Osteoblast (primary cell): ENCODE measurements around the gene FAM177B. TPM values are rescaled to one million over a fixed set of nuclear protein-coding genes. Genes with fewer than 3 reads are reported as not detected.

ENCODE experiments used
- DNase-seq: peaks from one replicate; pipeline ENCODE4 v3.0.0; 2011; ENCODE audit warnings: low spot score, mixed read lengths; ENCODE audit not compliant: insufficient read length; ENCODE audit errors: missing footprints
- H2AFZ ChIP-seq: 2 replicates; pipeline ENCODE4 v1.6.0; 2011; ENCODE audit warnings: mild to moderate bottlenecking, low read length
- H3K27ac ChIP-seq: 2 replicates; pipeline ENCODE4 v1.5.1; 2011; ENCODE audit warnings: mild to moderate bottlenecking, low read depth, low read length, moderate library complexity
- H3K27me3 ChIP-seq: 2 replicates; pipeline ENCODE4 v1.6.0; 2012; ENCODE audit warnings: mild to moderate bottlenecking, control low read depth, inconsistent platforms, low read length, moderate library complexity; ENCODE audit not compliant: insufficient read depth
- H3K36me3 ChIP-seq: 2 replicates; pipeline ENCODE4 v1.5.1; 2011; ENCODE audit warnings: mild to moderate bottlenecking, low read length, control low read depth, moderate library complexity; ENCODE audit not compliant: insufficient read depth
- H3K4me1 ChIP-seq: 2 replicates; pipeline ENCODE4 v1.5.1; 2011; ENCODE audit warnings: mild to moderate bottlenecking, low read length, control low read depth, moderate library complexity; ENCODE audit not compliant: insufficient read depth
- H3K4me2 ChIP-seq: 2 replicates; pipeline ENCODE4 v1.6.0; 2011; ENCODE audit warnings: mild to moderate bottlenecking, low read length; ENCODE audit not compliant: insufficient read depth
- H3K4me3 ChIP-seq: fragments of 200-600 bp; sonication (generic); 3 replicates; pipeline ENCODE4 v1.5.1; 2012; ENCODE audit warnings: mild to moderate bottlenecking, low read length, inconsistent platforms; ENCODE audit not compliant: insufficient read depth
- H3K79me2 ChIP-seq: 2 replicates; pipeline ENCODE4 v1.6.0; 2012; ENCODE audit warnings: mild to moderate bottlenecking, low read length, control low read depth, inconsistent platforms; ENCODE audit not compliant: insufficient read depth
- H3K9me3 ChIP-seq: 2 replicates; pipeline ENCODE4 v1.5.1; 2011; ENCODE audit warnings: low read depth, low read length, control low read depth
- H4K20me1 ChIP-seq: 2 replicates; pipeline ENCODE4 v1.6.0; 2012; ENCODE audit warnings: mild to moderate bottlenecking, low read length, control low read depth; ENCODE audit not compliant: insufficient read depth
- total RNA-seq: library from RNA; depleted of rRNA; stranded (reverse); fragments of >200 nt; gene quantifications from 2 replicates; pipeline ENCODE4 v1.2.3, GENCODE V29; 2012
- TF ChIP-seq, protein P1 (sequence below): IDR thresholded peaks from 2 replicates; pipeline ENCODE4 v1.5.1; 2011; ENCODE audit warnings: mild to moderate bottlenecking, low read depth, low read length, moderate library complexity; ENCODE audit errors: extremely low read depth

FAM177B gene
- total RNA-seq, 1 donor, result not detected

- no peak overlapping the region for H3K27ac ChIP-seq
- H4K20me1 ChIP-seq, result no peaks in the 10 kb centered on the region
- TF ChIP-seq, protein P1, sequence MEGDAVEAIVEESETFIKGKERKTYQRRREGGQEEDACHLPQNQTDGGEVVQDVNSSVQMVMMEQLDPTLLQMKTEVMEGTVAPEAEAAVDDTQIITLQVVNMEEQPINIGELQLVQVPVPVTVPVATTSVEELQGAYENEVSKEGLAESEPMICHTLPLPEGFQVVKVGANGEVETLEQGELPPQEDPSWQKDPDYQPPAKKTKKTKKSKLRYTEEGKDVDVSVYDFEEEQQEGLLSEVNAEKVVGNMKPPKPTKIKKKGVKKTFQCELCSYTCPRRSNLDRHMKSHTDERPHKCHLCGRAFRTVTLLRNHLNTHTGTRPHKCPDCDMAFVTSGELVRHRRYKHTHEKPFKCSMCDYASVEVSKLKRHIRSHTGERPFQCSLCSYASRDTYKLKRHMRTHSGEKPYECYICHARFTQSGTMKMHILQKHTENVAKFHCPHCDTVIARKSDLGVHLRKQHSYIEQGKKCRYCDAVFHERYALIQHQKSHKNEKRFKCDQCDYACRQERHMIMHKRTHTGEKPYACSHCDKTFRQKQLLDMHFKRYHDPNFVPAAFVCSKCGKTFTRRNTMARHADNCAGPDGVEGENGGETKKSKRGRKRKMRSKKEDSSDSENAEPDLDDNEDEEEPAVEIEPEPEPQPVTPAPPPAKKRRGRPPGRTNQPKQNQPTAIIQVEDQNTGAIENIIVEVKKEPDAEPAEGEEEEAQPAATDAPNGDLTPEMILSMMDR, result no peak
- no peak overlapping the region for H2AFZ ChIP-seq
- no peaks in the 10 kb centered on the region for H3K9me3 ChIP-seq
- H3K36me3 ChIP-seq, result no peaks in the 10 kb centered on the region
- H3K4me3 ChIP-seq, result no peak overlapping the region
- no peak overlapping the region for H3K4me2 ChIP-seq
- H3K79me2 ChIP-seq, result no peaks in the 10 kb centered on the region
- H3K4me1 ChIP-seq, result no peaks in the 10 kb centered on the region
- peaks cover 28% of the 10 kb centered on the region for H3K27me3 ChIP-seq
- no peak for DNase-seq
These were observed 46.0 kb downstream of the FAM177B start for GRCh38 chr1:222783051-222783450.

DNA sequence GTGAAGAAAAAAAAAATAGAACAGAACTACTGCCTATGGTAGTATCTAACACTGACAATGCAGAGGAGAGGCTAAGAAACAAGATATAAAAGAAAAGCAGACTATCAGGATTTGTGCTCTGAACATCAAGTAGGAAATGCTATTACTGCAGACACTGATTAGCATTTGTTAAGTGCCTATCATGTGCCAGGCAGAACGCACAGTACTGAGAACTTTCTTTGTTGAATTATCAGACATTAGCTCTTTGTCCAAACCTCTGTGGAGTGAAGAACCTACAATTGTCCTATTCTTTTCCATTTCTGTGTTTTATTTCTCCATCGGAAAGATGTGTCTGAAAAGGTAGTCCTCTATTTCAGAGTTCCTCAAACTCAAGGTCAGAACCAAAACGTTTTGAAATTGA lies 47.4 kb downstream of the FAM177B start:
- Histone ChIP-seq H3K27ac (no peak overlapping the region), H3K27me3 (peaks cover 28% of the 10 kb centered on the region), H3K4me3 (no peak overlapping the region), H4K20me1 (no peaks in the 10 kb centered on the region), H3K79me2 (no peaks in the 10 kb centered on the region), H3K36me3 (no peaks in the 10 kb centered on the region), H3K4me2 (no peak overlapping the region), H3K4me1 (no peaks in the 10 kb centered on the region), H3K9me3 (no peaks in the 10 kb centered on the region), H2AFZ (no peak overlapping the region)
- TF ChIP-seq, protein P1, result no peak
- no peak for DNase-seq

GRCh38 chr1:222784916-222785315 lies 47.9 kb downstream of the FAM177B start:
- DNase-seq, result no peak
- Histone ChIP-seq H3K4me2 (no peak overlapping the region), H3K4me1 (no peaks in the 10 kb centered on the region), H3K27ac (no peak overlapping the region), H4K20me1 (no peaks in the 10 kb centered on the region), H3K36me3 (no peaks in the 10 kb centered on the region), H3K79me2 (no peaks in the 10 kb centered on the region), H3K9me3 (no peaks in the 10 kb centered on the region), H3K27me3 (peaks cover 28% of the 10 kb centered on the region), H2AFZ (no peak overlapping the region), H3K4me3 (no peak overlapping the region)
- TF ChIP-seq, protein P1, result no peak

DNA sequence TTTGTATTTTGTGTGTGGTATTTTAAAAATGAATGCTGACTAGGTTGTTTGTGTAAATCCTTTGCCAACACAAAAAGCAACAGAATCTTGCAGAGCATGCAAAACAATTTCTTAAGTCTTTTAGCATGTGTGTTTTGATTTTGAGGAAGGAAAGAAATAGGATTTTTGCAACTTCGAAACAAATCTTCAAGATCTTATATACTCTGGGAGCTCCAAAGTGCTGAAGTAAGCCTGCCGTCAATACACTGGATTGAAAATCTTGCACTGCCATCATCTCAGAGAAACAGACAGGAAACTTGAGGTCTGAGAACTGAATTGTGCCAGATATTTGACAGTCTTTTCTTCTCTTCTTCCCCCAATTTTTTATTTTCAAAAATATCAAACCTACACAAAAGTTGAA lies 48.5 kb downstream of the FAM177B start:
- DNase-seq, result no peak
- H3K4me3 ChIP-seq, result no peak overlapping the region

More for the DNA sequence above, 48.5 kb downstream of the FAM177B start:
- H3K4me2 ChIP-seq, result no peak overlapping the region
- H3K36me3 ChIP-seq, result no peaks in the 10 kb centered on the region
- no peaks in the 10 kb centered on the region for H3K9me3 ChIP-seq
- TF ChIP-seq, protein P1, result no peak
- H4K20me1 ChIP-seq, result no peaks in the 10 kb centered on the region
- no peak overlapping the region for H3K27ac ChIP-seq
- H3K79me2 ChIP-seq, result no peaks in the 10 kb centered on the region
- H3K4me1 ChIP-seq, result no peaks in the 10 kb centered on the region
- H2AFZ ChIP-seq, result no peak overlapping the region
- H3K27me3 ChIP-seq, result peaks cover 28% of the 10 kb centered on the region
